HT1080 (cell line): ENCODE data around the gene C2orf72. TPM values are rescaled to one million over a fixed set of nuclear protein-coding genes. Genes with fewer than 3 reads are reported as not detected.
"Not testable (repeated sequence)": the region's sequence is repeated elsewhere in the genome, so short reads cannot be mapped to it uniquely, and the experiment has no call there.

Experiments
- DNase-seq: peaks from one replicate; pipeline ENCODE4 v3.0.0-alpha.2; 2015; ENCODE audit warnings: low read depth
- total RNA-seq: library from RNA; depleted of rRNA; stranded (reverse); fragments of >200 nt; shearing (Covaris generic); gene quantifications from 2 replicates; pipeline ENCODE4 v1.2.3, GENCODE V29; 2014

Gene C2orf72
- total RNA-seq, 1 experiment from 2014 or later = 3.0 TPM

GRCh38 chr2:231013820-231014219, 23.5 kb upstream of the C2orf72 start:
- DNase-seq = no peak

- no peak for DNase-seq
Measured at GRCh38 chr2:231015478-231015877, 21.8 kb upstream of the C2orf72 start.

GRCh38 chr2:231015926-231016325, 21.4 kb upstream of the C2orf72 start:
- no peak for DNase-seq

GRCh38 chr2:231016566-231017230, 20.6 kb upstream of the C2orf72 start:
- DNase-seq = no peak

GRCh38 chr2:231017231-231017598, 20.1 kb upstream of the C2orf72 start:
- DNase-seq = peak; percentile 55

- DNase-seq = no peak
Measured at GRCh38 chr2:231018184-231018583, 19.1 kb upstream of the C2orf72 start.

- DNase-seq = not testable (repeated sequence)
Measured at GRCh38 chr2:231025059-231025458, 12.3 kb upstream of the C2orf72 start.

GRCh38 chr2:231028889-231029288, 8.4 kb upstream of the C2orf72 start:
- no peak for DNase-seq

GRCh38 chr2:231029563-231029962, 7.8 kb upstream of the C2orf72 start:
- no peak for DNase-seq

- DNase-seq = no peak
Measured at GRCh38 chr2:231030725-231031124, 6.6 kb upstream of the C2orf72 start.

- no peak for DNase-seq
Measured at GRCh38 chr2:231032575-231033140, 4.7 kb upstream of the C2orf72 start.

GRCh38 chr2:231033147-231034132, 3.9 kb upstream of the C2orf72 start:
- no peak for DNase-seq

- DNase-seq = no peak
Measured at GRCh38 chr2:231034291-231034882, 2.9 kb upstream of the C2orf72 start.

GRCh38 chr2:231036131-231036530, 1.2 kb upstream of the C2orf72 start:
- DNase-seq = no peak

- no peak for DNase-seq
Measured at GRCh38 chr2:231036578-231037106, 681 bp upstream of the C2orf72 start.

- no peak for DNase-seq
Measured at GRCh38 chr2:231037731-231038482, 584 bp downstream of the C2orf72 start.

GRCh38 chr2:231038483-231039293, 1.4 kb downstream of the C2orf72 start:
- no peak for DNase-seq

- no peak for DNase-seq
Measured at GRCh38 chr2:231039294-231039664, 2.0 kb downstream of the C2orf72 start.

GRCh38 chr2:231039821-231040364, 2.6 kb downstream of the C2orf72 start:
- DNase-seq = no peak
